DOHH2 (cell line): ENCODE measurements around the gene TMEM183A.

Experiments used
- EZH2phosphoT487 ChIP-seq: fragments of 200-600 bp; sonication (generic); IDR thresholded peaks from 2 replicates; pipeline ENCODE4 v1.6.1; 2017; ENCODE audit warnings: borderline replicate concordance, mild to moderate bottlenecking, antibody characterized with exemption, low read length, moderate library complexity, mixed read lengths
- TF ChIP-seq, protein P1 (sequence below): fragments of 200-600 bp; sonication (generic); IDR thresholded peaks from one replicate; pipeline ENCODE4 v1.5.1; 2014; ENCODE audit warnings: antibody characterized with exemption, mild to moderate bottlenecking, low read depth, low read length; ENCODE audit not compliant: poor library complexity, severe bottlenecking

DNA sequence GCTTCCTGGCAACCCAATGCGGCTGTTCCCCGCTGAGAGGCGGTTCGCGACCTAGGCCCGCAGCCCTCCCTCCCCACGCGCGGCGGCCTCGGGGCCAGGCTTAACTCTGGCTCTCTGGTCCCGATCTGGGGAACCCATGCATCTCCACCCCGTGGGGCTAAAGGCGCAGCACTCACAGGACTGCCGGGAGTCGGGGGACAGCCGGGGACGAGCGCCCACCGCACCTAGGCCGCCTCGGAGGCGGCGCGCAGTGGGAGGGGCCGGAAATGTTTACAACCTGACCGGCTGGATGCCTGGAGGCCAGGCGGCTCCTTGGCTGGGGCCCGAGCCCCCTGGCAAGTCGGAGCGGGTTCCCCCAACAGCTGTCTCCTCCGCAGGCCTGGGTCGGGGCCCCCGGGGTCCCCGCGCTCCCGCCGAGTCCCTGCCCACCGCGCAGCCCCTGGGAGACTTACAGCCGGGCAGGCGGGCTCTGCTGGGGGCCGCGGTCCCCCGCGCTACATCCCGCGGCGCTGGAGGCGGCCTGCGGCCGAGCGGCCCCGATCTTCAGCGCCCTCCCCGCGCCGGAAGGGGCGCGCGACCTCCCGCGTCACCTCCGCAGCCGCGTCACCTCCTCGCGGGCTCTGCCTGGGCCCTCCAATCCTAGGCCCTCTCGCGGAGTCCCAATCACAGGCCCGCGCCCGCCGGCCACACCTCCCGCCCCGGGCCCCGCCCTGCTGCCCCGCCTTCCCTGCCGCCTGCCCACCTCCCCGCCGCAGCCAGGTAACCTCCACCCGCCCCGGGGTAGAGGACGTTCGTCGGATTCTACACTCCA, 49.2 kb upstream of the TMEM183A start, which contains the start of gene ADIPOR1:
- TF ChIP-seq, protein P1, sequence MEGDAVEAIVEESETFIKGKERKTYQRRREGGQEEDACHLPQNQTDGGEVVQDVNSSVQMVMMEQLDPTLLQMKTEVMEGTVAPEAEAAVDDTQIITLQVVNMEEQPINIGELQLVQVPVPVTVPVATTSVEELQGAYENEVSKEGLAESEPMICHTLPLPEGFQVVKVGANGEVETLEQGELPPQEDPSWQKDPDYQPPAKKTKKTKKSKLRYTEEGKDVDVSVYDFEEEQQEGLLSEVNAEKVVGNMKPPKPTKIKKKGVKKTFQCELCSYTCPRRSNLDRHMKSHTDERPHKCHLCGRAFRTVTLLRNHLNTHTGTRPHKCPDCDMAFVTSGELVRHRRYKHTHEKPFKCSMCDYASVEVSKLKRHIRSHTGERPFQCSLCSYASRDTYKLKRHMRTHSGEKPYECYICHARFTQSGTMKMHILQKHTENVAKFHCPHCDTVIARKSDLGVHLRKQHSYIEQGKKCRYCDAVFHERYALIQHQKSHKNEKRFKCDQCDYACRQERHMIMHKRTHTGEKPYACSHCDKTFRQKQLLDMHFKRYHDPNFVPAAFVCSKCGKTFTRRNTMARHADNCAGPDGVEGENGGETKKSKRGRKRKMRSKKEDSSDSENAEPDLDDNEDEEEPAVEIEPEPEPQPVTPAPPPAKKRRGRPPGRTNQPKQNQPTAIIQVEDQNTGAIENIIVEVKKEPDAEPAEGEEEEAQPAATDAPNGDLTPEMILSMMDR: no peak
- no peak for TF ChIP-seq EZH2phosphoT487
